ENCODE data around the gene MED15. TPM values are rescaled to one million over a fixed set of nuclear protein-coding genes. Genes with fewer than 3 reads are reported as not detected.

The MED15 gene
- total RNA-seq, 1 donor from 2014 or later = 83.6 TPM

- TF ChIP-seq, protein P1, sequence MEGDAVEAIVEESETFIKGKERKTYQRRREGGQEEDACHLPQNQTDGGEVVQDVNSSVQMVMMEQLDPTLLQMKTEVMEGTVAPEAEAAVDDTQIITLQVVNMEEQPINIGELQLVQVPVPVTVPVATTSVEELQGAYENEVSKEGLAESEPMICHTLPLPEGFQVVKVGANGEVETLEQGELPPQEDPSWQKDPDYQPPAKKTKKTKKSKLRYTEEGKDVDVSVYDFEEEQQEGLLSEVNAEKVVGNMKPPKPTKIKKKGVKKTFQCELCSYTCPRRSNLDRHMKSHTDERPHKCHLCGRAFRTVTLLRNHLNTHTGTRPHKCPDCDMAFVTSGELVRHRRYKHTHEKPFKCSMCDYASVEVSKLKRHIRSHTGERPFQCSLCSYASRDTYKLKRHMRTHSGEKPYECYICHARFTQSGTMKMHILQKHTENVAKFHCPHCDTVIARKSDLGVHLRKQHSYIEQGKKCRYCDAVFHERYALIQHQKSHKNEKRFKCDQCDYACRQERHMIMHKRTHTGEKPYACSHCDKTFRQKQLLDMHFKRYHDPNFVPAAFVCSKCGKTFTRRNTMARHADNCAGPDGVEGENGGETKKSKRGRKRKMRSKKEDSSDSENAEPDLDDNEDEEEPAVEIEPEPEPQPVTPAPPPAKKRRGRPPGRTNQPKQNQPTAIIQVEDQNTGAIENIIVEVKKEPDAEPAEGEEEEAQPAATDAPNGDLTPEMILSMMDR (IDR thresholded peaks at IDR 0.05; ENCODE audit: partially characterized antibody, unreplicated experiment) = no peak
- peaks cover 3% of the 10 kb centered on the region for H3K9me3 Mint-ChIP-seq (ENCODE audit: unreplicated experiment)
- H3K4me1 Mint-ChIP-seq (ENCODE audit: low read depth, unreplicated experiment) = peaks cover 12% of the 10 kb centered on the region
- peaks cover 9% of the 10 kb centered on the region for H3K27me3 Mint-ChIP-seq (ENCODE audit: unreplicated experiment)
- no peak overlapping the region for H3K4me3 Mint-ChIP-seq (ENCODE audit: unreplicated experiment)
- H3K36me3 Mint-ChIP-seq (ENCODE audit: unreplicated experiment) = no peaks in the 10 kb centered on the region
- H3K27ac Mint-ChIP-seq (ENCODE audit: unreplicated experiment) = no peak overlapping the region
- no peak for DNase-seq
Measured at GRCh38 chr22:20604092-20604747, 96.8 kb downstream of the MED15 start.

- Mint-ChIP-seq H3K27me3 (ENCODE audit: unreplicated experiment) (peaks cover 9% of the 10 kb centered on the region), H3K36me3 (ENCODE audit: unreplicated experiment) (no peaks in the 10 kb centered on the region), H3K4me1 (ENCODE audit: low read depth, unreplicated experiment) (peaks cover 12% of the 10 kb centered on the region), H3K4me3 (ENCODE audit: unreplicated experiment) (no peak overlapping the region), H3K9me3 (ENCODE audit: unreplicated experiment) (peaks cover 7% of the 10 kb centered on the region), H3K27ac (ENCODE audit: unreplicated experiment) (no peak overlapping the region)
- TF ChIP-seq, protein P1 (IDR thresholded peaks at IDR 0.05; ENCODE audit: partially characterized antibody, unreplicated experiment) = no peak
- no peak for DNase-seq
Measured at GRCh38 chr22:20604776-20605221, 97.4 kb downstream of the MED15 start.

- TF ChIP-seq, protein P1 (IDR thresholded peaks at IDR 0.05; ENCODE audit: partially characterized antibody, unreplicated experiment) = no peak
Measured at GRCh38 chr22:20605328-20605727, 97.9 kb downstream of the MED15 start.

DNA sequence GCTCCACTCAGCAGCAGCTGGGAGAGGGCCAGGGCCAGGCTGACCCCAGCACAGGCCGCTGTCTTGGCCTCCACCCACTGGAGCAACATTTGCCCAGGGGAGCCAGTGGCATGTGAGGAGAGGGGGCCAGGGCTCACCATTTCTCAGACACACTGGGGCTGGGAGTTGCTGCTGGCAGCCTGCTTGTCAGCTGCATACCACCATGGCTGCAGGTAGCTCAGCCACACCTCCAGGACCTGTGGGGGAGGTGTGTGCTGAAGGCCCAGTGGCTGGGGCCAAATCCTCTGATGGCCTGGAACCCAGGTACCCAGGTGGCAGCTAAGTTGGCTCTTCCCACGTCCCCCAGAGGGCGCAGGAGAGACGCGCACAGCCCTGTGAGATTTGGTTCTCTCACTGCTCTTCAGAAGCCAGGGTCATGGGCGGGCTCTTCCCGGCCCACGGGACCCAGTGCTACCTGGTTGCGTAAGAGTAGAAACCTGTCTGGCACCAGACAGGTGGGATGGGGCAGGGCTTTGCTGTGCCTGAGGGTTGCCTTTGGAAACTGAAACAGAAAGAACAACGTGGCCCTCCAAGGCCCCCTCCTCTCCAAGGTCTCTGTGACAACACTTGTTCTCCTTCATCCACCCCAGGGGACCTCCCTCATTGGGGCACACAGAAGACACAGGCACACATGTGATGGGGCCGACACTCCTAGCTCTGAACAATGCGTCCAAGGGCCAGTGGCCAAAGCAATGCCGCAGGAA lies 98.8 kb downstream of the MED15 start:
- H3K9me3 Mint-ChIP-seq (ENCODE audit: unreplicated experiment) = peaks cover 7% of the 10 kb centered on the region
- peak; percentile 52 for DNase-seq
- no peaks in the 10 kb centered on the region for H3K36me3 Mint-ChIP-seq (ENCODE audit: unreplicated experiment)
- no peak overlapping the region for H3K4me3 Mint-ChIP-seq (ENCODE audit: unreplicated experiment)
- no peak overlapping the region for H3K27ac Mint-ChIP-seq (ENCODE audit: unreplicated experiment)
- H3K27me3 Mint-ChIP-seq (ENCODE audit: unreplicated experiment) = peaks cover 6% of the 10 kb centered on the region
- H3K4me1 Mint-ChIP-seq (ENCODE audit: low read depth, unreplicated experiment) = peaks cover 3% of the 10 kb centered on the region
- TF ChIP-seq, protein P1 (IDR thresholded peaks at IDR 0.05; ENCODE audit: partially characterized antibody, unreplicated experiment) = peak; percentile 28

More at GRCh38 chr22:20605328-20605727, 97.9 kb downstream of the MED15 start:
- Mint-ChIP-seq H3K4me1 (ENCODE audit: low read depth, unreplicated experiment) (peaks cover 9% of the 10 kb centered on the region), H3K4me3 (ENCODE audit: unreplicated experiment) (no peak overlapping the region), H3K36me3 (ENCODE audit: unreplicated experiment) (no peaks in the 10 kb centered on the region), H3K27ac (ENCODE audit: unreplicated experiment) (no peak overlapping the region), H3K9me3 (ENCODE audit: unreplicated experiment) (peaks cover 7% of the 10 kb centered on the region), H3K27me3 (ENCODE audit: unreplicated experiment) (peaks cover 9% of the 10 kb centered on the region)
- DNase-seq = no peak

DNA sequence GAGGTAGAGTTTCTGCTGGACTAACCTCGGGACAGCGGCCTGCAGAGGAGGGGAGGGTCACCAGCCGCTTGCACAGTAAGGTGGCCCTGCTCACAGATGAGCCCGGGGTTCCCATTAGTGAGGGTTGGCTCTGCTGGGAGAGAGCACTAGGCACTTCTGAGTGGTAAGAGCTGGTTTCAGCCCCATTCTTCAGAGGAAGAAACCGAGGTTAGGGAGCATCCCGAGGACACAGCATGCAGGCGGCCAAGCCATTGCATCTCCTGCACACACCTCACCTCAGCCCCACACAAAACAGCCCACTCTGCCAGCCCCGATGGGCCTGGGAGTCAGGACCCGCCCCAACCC lies 99.3 kb downstream of the MED15 start:
- Mint-ChIP-seq H3K27ac (ENCODE audit: unreplicated experiment) (no peak overlapping the region), H3K4me3 (ENCODE audit: unreplicated experiment) (no peak overlapping the region), H3K36me3 (ENCODE audit: unreplicated experiment) (no peaks in the 10 kb centered on the region), H3K4me1 (ENCODE audit: low read depth, unreplicated experiment) (peaks cover 3% of the 10 kb centered on the region), H3K9me3 (ENCODE audit: unreplicated experiment) (peaks cover 7% of the 10 kb centered on the region), H3K27me3 (ENCODE audit: unreplicated experiment) (peaks cover 6% of the 10 kb centered on the region)
- TF ChIP-seq, protein P1 (IDR thresholded peaks at IDR 0.05; ENCODE audit: partially characterized antibody, unreplicated experiment) = no peak
- DNase-seq = no peak
